H9 (cell line): ENCODE results near the gene KRT6A. TPM values are rescaled to one million over a fixed set of nuclear protein-coding genes. Genes with fewer than 3 reads are reported as not detected.
A peak's percentile ranks its signal among the peaks of the same experiment; 100 is the strongest.

Source experiments
- DNase-seq: peaks from one replicate; pipeline ENCODE4 v3.0.0-alpha.2; 2017
- H2AFZ ChIP-seq: one replicate; pipeline ENCODE4 v1.6.1; 2013; ENCODE audit warnings: mild to moderate bottlenecking, low read length, control low read depth, moderate library complexity
- H2AK5ac ChIP-seq: 2 replicates; pipeline ENCODE4 v1.6.1; 2013; ENCODE audit warnings: low read length, control low read depth, mixed read lengths; ENCODE audit not compliant: insufficient read length
- H2BK120ac ChIP-seq: one replicate; pipeline ENCODE4 v1.6.1; 2013; ENCODE audit warnings: low read depth, mild to moderate bottlenecking, low read length, control low read depth, inconsistent platforms; ENCODE audit not compliant: poor library complexity, severe bottlenecking
- H2BK12ac ChIP-seq: 2 replicates; pipeline ENCODE4 v1.6.1; 2013; ENCODE audit warnings: low read length, control low read depth, mixed read lengths, low read depth; ENCODE audit not compliant: insufficient read length
- H2BK15ac ChIP-seq: 2 replicates; pipeline ENCODE4 v1.6.1; 2013; ENCODE audit warnings: low read depth, low read length, control low read depth
- H2BK20ac ChIP-seq: one replicate; pipeline ENCODE4 v1.6.1; 2013; ENCODE audit warnings: low read depth, mild to moderate bottlenecking, low read length, control low read depth, inconsistent platforms; ENCODE audit not compliant: poor library complexity, severe bottlenecking
- H2BK5ac ChIP-seq: 2 replicates; pipeline ENCODE4 v1.6.1; 2013; ENCODE audit warnings: low read length, control low read depth, mixed read lengths; ENCODE audit not compliant: insufficient read length
- H3K14ac ChIP-seq: 2 replicates; pipeline ENCODE4 v1.6.1; 2013; ENCODE audit warnings: low read length, control low read depth; ENCODE audit not compliant: insufficient read depth
- H3K18ac ChIP-seq: 2 replicates; pipeline ENCODE4 v1.6.1; 2013; ENCODE audit warnings: low read depth, mild to moderate bottlenecking, mixed read lengths, low read length, control low read depth; ENCODE audit not compliant: insufficient read length
- H3K23ac ChIP-seq: 2 replicates; pipeline ENCODE4 v1.6.1; 2013; ENCODE audit warnings: low read length, control low read depth, mixed read lengths, low read depth; ENCODE audit not compliant: insufficient read length
- H3K23me2 ChIP-seq: 2 replicates; pipeline ENCODE4 v1.6.1; 2013; ENCODE audit warnings: low read depth, mild to moderate bottlenecking, mixed read lengths, low read length, control low read depth; ENCODE audit not compliant: insufficient read length, poor library complexity, severe bottlenecking
- H3K27ac ChIP-seq: 2 replicates; pipeline ENCODE4 v1.5.1; 2013; ENCODE audit warnings: low read length, control low read depth, mixed read lengths, low read depth; ENCODE audit not compliant: insufficient read length
- H3K27me3 ChIP-seq: 2 replicates; pipeline ENCODE4 v1.6.1; 2013; ENCODE audit warnings: low read length, control low read depth, inconsistent platforms; ENCODE audit not compliant: insufficient read depth
- H3K4ac ChIP-seq: 2 replicates; pipeline ENCODE4 v1.6.1; 2013; ENCODE audit warnings: low read depth, mild to moderate bottlenecking, control low read depth, inconsistent platforms, low read length, moderate library complexity
- H3K4me1 ChIP-seq: 2 replicates; pipeline ENCODE4 v1.6.1; 2013; ENCODE audit warnings: low read length, control low read depth, inconsistent platforms; ENCODE audit not compliant: insufficient read depth
- H3K4me2 ChIP-seq: 2 replicates; pipeline ENCODE4 v1.6.1; 2013; ENCODE audit warnings: low read length, control low read depth, mixed read lengths; ENCODE audit not compliant: insufficient read length, insufficient read depth
- H3K56ac ChIP-seq: 2 replicates; pipeline ENCODE4 v1.6.1; 2013; ENCODE audit warnings: low read depth, mild to moderate bottlenecking, mixed read lengths, low read length, control low read depth; ENCODE audit not compliant: insufficient read length
- H3K79me1 ChIP-seq: 2 replicates; pipeline ENCODE4 v1.6.1; 2013; ENCODE audit warnings: low read depth, mild to moderate bottlenecking, moderate library complexity, low read length, control low read depth, inconsistent platforms; ENCODE audit not compliant: insufficient read depth, poor library complexity, severe bottlenecking
- H3K79me2 ChIP-seq: 2 replicates; pipeline ENCODE4 v1.6.1; 2013; ENCODE audit warnings: low read length, control low read depth, inconsistent platforms; ENCODE audit not compliant: insufficient read depth
- H3K9ac ChIP-seq: 2 replicates; pipeline ENCODE4 v1.6.1; 2013; ENCODE audit warnings: low read length, control low read depth, mixed read lengths; ENCODE audit not compliant: insufficient read length; ENCODE audit errors: extremely low read depth
- H3K9me3 ChIP-seq: one replicate; pipeline ENCODE4 v1.6.1; 2013; ENCODE audit warnings: low read depth, low read length, inconsistent platforms; ENCODE audit not compliant: control insufficient read depth
- H3T11ph ChIP-seq: one replicate; pipeline ENCODE4 v1.6.1; 2013; ENCODE audit warnings: mild to moderate bottlenecking, low read length, control low read depth, inconsistent platforms
- H4K20me1 ChIP-seq: one replicate; pipeline ENCODE4 v1.6.1; 2013; ENCODE audit not compliant: control insufficient read depth, insufficient read length, insufficient read depth
- H4K5ac ChIP-seq: 2 replicates; pipeline ENCODE4 v1.6.1; 2013; ENCODE audit warnings: low read depth, mild to moderate bottlenecking, mixed read lengths, low read length, control low read depth; ENCODE audit not compliant: insufficient read length
- H4K8ac ChIP-seq: replicated peaks from 2 replicates; pipeline ENCODE4 v1.6.1; 2013; ENCODE audit warnings: low read length, control low read depth, mixed read lengths, low read depth; ENCODE audit not compliant: insufficient read length
- H4K91ac ChIP-seq: 2 replicates; pipeline ENCODE4 v1.6.1; 2013; ENCODE audit warnings: low read depth, mild to moderate bottlenecking, moderate library complexity, mixed read lengths, low read length, control low read depth; ENCODE audit not compliant: insufficient read length
- H3K27ac Mint-ChIP-seq, 3 experiments: 2 replicates in 2 of 3; 3 replicates in 1 of 3; pipeline ENCODE4 v1.8.0; 2020 to 2021; ENCODE audit warnings: mixed read lengths in 3 of 3, mild to moderate bottlenecking in 1 of 3, moderate library complexity in 1 of 3
- H3K27me3 Mint-ChIP-seq: 2 replicates; pipeline ENCODE4 v1.8.0; 2021; ENCODE audit warnings: low read depth, mild to moderate bottlenecking, moderate library complexity, mixed read lengths
- H3K36me3 Mint-ChIP-seq, 3 experiments: 2 replicates in 2 of 3; 3 replicates in 1 of 3; pipeline ENCODE4 v1.8.0; 2020 to 2021; ENCODE audit warnings: low read depth in 3 of 3, mixed read lengths in 3 of 3; ENCODE audit not compliant: insufficient read depth in 1 of 3
- H3K4me1 Mint-ChIP-seq, 2 experiments: 2 replicates each; pipeline ENCODE4 v1.8.0; 2020; ENCODE audit warnings: mixed read lengths in 2 of 2
- H3K4me3 Mint-ChIP-seq, 2 experiments: 2 replicates in 1 of 2; 3 replicates in 1 of 2; pipeline ENCODE4 v1.8.0; 2020 to 2021; ENCODE audit warnings: mild to moderate bottlenecking in 2 of 2, mixed read lengths in 2 of 2, moderate library complexity in 1 of 2
- H3K9me3 Mint-ChIP-seq, 2 experiments: 2 replicates in 1 of 2; 3 replicates in 1 of 2; pipeline ENCODE4 v1.8.0; 2020; ENCODE audit warnings: mild to moderate bottlenecking in 2 of 2, mixed read lengths in 2 of 2, moderate library complexity in 1 of 2
- CTCF ChIP-seq: fragments of 200-600 bp; sonication (generic); conservative IDR thresholded peaks from 3 replicates; pipeline ENCODE4 v1.8.0; 2021; ENCODE audit warnings: antibody characterized with exemption, mild to moderate bottlenecking
- WGBS: extraction: QIAGEN DNeasy Blood & Tissue Kit; methylation state at CpG from one replicate; pipeline ENCODE4 v1.1.7; 2013; ENCODE audit warnings: missing lambda C conversion rate, low lambda C conversion rate, mixed read lengths; ENCODE audit not compliant: insufficient read length; ENCODE audit errors: extremely low coverage; 5-methylcytosine and 5-hydroxymethylcytosine counted together
- total RNA-seq: library from RNA; stranded (reverse); gene quantifications from 2 replicates; pipeline ENCODE4 v1.2.1, GENCODE V29; 2021

KRT6A gene
- total RNA-seq, 1 experiment from 2014 or later: not detected

DNA sequence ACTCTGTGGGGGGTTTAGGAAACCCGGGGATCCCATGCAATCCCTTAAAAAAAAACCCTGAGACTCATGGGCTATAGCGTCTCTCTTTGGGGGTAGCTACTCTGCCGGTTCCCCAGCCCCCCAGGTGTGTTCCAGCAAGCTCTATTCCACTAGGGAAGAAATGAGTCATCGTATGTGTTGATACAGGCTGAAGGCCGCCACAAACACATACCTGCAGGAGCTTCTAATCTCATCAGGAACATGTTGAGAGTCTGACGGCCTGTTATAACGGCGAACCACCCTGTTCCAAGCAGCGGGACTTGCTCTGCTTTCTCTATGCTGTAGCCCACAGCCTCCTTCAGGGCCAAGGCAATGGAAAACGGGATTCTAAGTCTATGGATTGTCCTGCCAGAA lies 28.1 kb upstream of the KRT6A start:
- no peaks in the 10 kb centered on the region for H3K27me3 ChIP-seq
- no peak overlapping the region for H3K14ac ChIP-seq
- H3K56ac ChIP-seq: no peak overlapping the region
- H2BK20ac ChIP-seq: no peak overlapping the region
- H3K4ac ChIP-seq: no peak overlapping the region
- H3K9me3 ChIP-seq: no peaks in the 10 kb centered on the region
- peaks cover 15 to 20% of the 10 kb centered on the region in 2 experiments for H3K4me1 Mint-ChIP-seq
- H3K4me3 Mint-ChIP-seq: no peak overlapping the region
- no peak overlapping the region for H4K91ac ChIP-seq
- no peak overlapping the region for H3K4me2 ChIP-seq
- no peak overlapping the region for H3T11ph ChIP-seq
- H3K18ac ChIP-seq: no peak overlapping the region
- H2AFZ ChIP-seq: no peak overlapping the region
- no peak for TF ChIP-seq CTCF
- no peak overlapping the region for H2AK5ac ChIP-seq
- H3K4me1 ChIP-seq: no peaks in the 10 kb centered on the region
- H4K20me1 ChIP-seq: no peaks in the 10 kb centered on the region
- H3K9ac ChIP-seq: no peak overlapping the region
- WGBS: no CpG with 5 or more reads among the region's 10 CpGs
- peak; percentile 29 for DNase-seq
- H2BK12ac ChIP-seq: no peak overlapping the region
- H3K9me3 Mint-ChIP-seq: no peaks in the 10 kb centered on the region; a peak in 1 of 5 replicates
- no peaks in the 10 kb centered on the region for H3K23me2 ChIP-seq
- no peak overlapping the region for H4K8ac ChIP-seq
- no peak overlapping the region for H2BK120ac ChIP-seq
- no peaks in the 10 kb centered on the region for H3K79me1 ChIP-seq
- no peak overlapping the region for H3K23ac ChIP-seq
- no peak overlapping the region for H3K27ac ChIP-seq
- H2BK5ac ChIP-seq: no peak overlapping the region
- H4K5ac ChIP-seq: no peak overlapping the region
- H3K27ac Mint-ChIP-seq: peak overlapping the region in 1 of 3 experiments; percentile 55; a peak in 2 of 7 replicates
- H3K27me3 Mint-ChIP-seq: peaks cover 3% of the 10 kb centered on the region
- H3K79me2 ChIP-seq: no peaks in the 10 kb centered on the region
- H3K36me3 Mint-ChIP-seq: no peaks in the 10 kb centered on the region
- H2BK15ac ChIP-seq: no peak overlapping the region
